ENCODE results near the gene C19orf44.
A peak's percentile ranks its signal among the peaks of the same experiment; 100 is the strongest.

The C19orf44 gene

DNA sequence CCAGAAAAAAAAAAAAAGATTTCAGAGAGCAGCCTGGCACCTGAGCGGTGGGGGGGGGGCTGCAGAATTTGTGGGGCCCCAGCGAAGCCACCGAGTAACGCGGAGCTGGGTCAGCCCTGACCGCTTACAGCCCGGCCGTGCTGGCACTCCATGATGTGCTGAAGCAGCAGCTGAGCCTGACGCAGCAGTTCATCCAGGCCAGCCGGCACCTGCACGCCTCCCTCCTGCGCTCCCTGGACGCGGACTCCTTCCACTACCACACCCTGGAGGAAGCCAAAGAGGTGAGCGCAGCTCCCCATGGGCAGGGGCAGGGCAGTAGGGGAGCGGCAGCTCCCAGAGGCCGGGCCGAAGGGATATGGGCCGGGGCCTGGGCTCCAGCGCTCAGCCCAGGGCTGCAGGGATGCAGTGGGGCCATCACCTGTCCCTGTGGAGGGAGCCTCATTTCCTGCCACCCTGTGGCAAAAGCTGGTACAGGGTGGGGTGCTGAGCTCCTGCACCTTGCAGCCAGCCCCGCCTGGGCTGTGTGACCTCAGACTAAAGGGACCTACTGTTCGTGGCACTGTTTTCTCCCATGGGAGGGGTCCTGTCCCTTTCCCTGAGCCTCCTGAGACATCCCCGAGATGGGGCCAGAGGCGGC lies 18.3 kb downstream of the C19orf44 start:
- ATAC-seq (replicated peaks), result no peak
- Mint-ChIP-seq H3K36me3 (ENCODE audit: insufficient read depth) (peaks cover 23% of the 10 kb centered on the region), H3K27ac (no peak overlapping the region), H3K27me3 (no peaks in the 10 kb centered on the region), H3K4me3 (no peak overlapping the region), H3K9me3 (no peaks in the 10 kb centered on the region), H3K4me1 (ENCODE audit: low read depth in 2 of 2) (peaks cover 10 to 12% of the 10 kb centered on the region in 2 donors)
- no peak for DNase-seq

GRCh38 chr19:16516381-16516780 lies 20.2 kb downstream of the C19orf44 start:
- no peak for DNase-seq
- H3K27me3 Mint-ChIP-seq, result no peaks in the 10 kb centered on the region
- H3K4me1 Mint-ChIP-seq (ENCODE audit: low read depth in 2 of 2), result peaks cover 10 to 12% of the 10 kb centered on the region in 2 donors
- no peak overlapping the region for H3K4me3 Mint-ChIP-seq
- peak overlapping the region in 1 of 2 donors; percentile 62 for H3K27ac Mint-ChIP-seq
- H3K9me3 Mint-ChIP-seq, result no peaks in the 10 kb centered on the region
- ATAC-seq (replicated peaks), result no peak
- H3K36me3 Mint-ChIP-seq (ENCODE audit: insufficient read depth), result peaks cover 36% of the 10 kb centered on the region

DNA sequence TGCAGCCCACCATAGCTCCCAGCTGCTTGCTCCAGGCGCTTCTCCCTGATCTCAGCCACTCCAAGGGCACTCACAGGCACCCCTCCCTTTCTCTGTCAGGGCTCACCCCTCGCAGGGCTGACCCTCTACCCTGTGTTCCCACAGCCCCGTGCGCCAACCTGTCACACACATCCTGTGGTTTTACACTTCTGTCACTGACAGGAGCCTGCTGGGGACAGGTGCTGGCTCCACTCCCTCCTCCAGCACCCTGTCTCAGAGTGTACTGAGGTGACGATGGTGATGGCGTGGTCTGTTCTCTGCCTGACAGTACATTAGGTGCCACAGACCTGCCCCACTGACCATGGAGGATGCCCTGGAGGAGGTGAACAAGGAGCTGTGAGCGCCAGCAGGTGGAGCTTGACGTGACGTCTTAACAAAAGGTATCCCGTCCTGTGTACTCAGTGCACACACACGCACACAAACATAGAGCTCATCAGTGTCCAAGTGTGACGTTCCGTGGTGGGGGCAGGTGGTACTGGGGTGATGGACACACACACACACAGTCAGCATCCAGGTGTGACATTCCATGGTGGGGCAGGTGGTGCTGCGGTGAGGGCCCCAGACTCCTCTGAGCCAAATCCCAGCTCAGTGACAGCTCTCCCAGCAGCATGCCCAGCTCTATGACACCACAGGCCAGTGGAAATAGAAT lies 20.9 kb downstream of the C19orf44 start:
- Mint-ChIP-seq H3K36me3 (ENCODE audit: insufficient read depth) (peaks cover 37% of the 10 kb centered on the region), H3K9me3 (no peaks in the 10 kb centered on the region), H3K4me3 (peak overlapping the region in 1 of 2 donors; percentile 25), H3K4me1 (ENCODE audit: low read depth in 2 of 2) (peaks cover 10 to 12% of the 10 kb centered on the region in 2 donors), H3K27me3 (no peaks in the 10 kb centered on the region), H3K27ac (peak overlapping the region; percentile 20 to 62)
- ATAC-seq (replicated peaks) (peak; percentile 91), DNase-seq (no peak)

DNA sequence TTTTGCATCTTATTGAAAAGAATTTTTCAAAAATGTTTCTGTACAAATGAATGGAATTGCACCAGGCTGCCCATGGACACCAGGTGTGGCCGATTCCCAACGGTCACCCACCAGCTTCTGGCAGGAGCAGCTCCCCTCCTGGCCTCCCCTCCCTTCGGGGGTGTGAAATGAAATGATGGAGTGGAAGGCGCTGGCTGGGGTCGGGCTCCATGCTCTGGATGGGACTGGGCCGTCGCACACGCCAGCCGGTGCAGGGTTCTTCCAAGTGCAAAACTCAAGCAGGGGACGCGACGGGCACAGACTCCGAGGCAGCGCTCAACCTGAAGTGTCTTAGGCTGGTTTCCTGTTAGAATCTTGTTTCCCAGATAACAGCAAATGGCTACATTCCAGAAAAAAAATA lies 21.9 kb downstream of the C19orf44 start:
- DNase-seq (no peak), ATAC-seq (replicated peaks) (no peak)
- Mint-ChIP-seq H3K27ac (peak overlapping the region in 1 of 2 donors; percentile 62), H3K27me3 (no peaks in the 10 kb centered on the region), H3K9me3 (no peaks in the 10 kb centered on the region), H3K4me1 (ENCODE audit: low read depth in 2 of 2) (peaks cover 10 to 12% of the 10 kb centered on the region in 2 donors), H3K36me3 (ENCODE audit: insufficient read depth) (peaks cover 41% of the 10 kb centered on the region), H3K4me3 (no peak overlapping the region)

DNA sequence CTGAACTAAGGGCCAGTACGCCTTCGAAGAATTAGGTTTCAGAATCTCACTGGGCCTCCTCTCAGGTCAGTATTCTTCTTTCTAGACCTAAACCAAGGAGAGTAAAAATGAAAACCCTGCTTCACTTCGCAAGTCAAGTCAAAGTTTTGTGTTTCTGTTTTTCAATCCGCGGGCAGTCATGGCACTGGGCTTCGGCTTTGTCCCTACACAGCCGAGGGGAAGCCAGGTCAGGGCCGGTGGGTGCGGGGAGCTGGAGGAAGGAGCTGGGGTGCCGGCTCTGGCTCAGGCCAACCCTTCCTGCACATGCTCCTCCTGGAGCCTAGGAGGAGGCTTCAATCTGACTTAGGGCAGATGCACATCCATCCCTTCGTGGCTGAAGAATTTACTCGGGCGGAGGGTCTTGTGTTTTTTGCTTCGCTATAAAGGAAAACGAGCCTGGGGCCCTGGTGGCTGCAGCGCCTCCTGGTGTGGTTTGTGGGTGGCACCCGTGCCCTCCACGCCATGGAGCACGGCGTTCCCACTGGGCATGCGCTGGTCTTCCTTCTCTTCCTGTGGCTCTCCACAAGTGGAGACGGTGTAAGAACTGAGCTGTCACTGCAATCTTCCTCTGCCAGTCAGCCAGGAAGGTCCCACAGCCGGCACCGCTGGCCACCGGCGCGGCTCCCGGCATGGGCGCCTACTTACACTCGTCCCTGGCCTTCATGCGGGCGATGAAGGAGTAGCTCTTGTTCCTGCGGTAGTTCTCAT lies 22.5 kb downstream of the C19orf44 start:
- Mint-ChIP-seq H3K27me3 (no peaks in the 10 kb centered on the region), H3K4me1 (ENCODE audit: low read depth in 2 of 2) (peaks cover 10 to 12% of the 10 kb centered on the region in 2 donors), H3K9me3 (no peaks in the 10 kb centered on the region), H3K36me3 (ENCODE audit: insufficient read depth) (peaks cover 47% of the 10 kb centered on the region), H3K4me3 (no peak overlapping the region), H3K27ac (peak overlapping the region in 1 of 2 donors; percentile 62)
- DNase-seq, result no peak
- ATAC-seq (replicated peaks), result no peak

DNA sequence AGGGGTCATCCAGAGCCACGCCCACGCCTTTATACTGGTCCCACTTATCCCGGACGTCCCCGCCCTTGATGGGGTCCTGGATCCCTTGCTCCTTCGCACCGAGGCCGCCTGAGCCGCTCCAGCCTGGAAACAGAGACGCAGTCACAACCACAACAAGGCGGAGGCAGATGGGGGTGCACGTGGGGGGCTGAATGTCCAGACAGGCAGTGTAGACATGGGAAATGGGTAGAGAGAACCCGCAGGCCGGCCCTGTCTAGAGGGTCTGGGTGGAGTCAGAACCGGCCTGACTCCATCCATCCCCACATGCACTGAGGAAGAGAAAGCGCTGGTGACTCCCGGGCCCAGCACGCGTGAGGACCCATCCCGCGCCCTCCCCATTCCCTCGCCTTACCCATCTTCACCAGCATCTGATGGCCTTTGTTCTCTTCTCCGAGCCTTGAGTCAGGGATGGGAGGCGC lies 23.1 kb downstream of the C19orf44 start:
- Mint-ChIP-seq H3K4me3 (no peak overlapping the region), H3K27me3 (no peaks in the 10 kb centered on the region), H3K9me3 (no peaks in the 10 kb centered on the region), H3K27ac (no peak overlapping the region), H3K4me1 (ENCODE audit: low read depth in 2 of 2) (peaks cover 10 to 12% of the 10 kb centered on the region in 2 donors), H3K36me3 (ENCODE audit: insufficient read depth) (peaks cover 53% of the 10 kb centered on the region)
- ATAC-seq (replicated peaks) (no peak), DNase-seq (no peak)

- no peak overlapping the region for H3K4me3 Mint-ChIP-seq
- ATAC-seq (replicated peaks) (no peak), DNase-seq (no peak)
- no peaks in the 10 kb centered on the region for H3K27me3 Mint-ChIP-seq
- H3K36me3 Mint-ChIP-seq (ENCODE audit: insufficient read depth), result peaks cover 58% of the 10 kb centered on the region
- H3K27ac Mint-ChIP-seq, result no peak overlapping the region
- no peaks in the 10 kb centered on the region for H3K9me3 Mint-ChIP-seq
- peaks cover 10 to 12% of the 10 kb centered on the region in 2 donors for H3K4me1 Mint-ChIP-seq (ENCODE audit: low read depth in 2 of 2)
These were observed 24.1 kb downstream of the C19orf44 start for GRCh38 chr19:16520074-16520973.

DNA sequence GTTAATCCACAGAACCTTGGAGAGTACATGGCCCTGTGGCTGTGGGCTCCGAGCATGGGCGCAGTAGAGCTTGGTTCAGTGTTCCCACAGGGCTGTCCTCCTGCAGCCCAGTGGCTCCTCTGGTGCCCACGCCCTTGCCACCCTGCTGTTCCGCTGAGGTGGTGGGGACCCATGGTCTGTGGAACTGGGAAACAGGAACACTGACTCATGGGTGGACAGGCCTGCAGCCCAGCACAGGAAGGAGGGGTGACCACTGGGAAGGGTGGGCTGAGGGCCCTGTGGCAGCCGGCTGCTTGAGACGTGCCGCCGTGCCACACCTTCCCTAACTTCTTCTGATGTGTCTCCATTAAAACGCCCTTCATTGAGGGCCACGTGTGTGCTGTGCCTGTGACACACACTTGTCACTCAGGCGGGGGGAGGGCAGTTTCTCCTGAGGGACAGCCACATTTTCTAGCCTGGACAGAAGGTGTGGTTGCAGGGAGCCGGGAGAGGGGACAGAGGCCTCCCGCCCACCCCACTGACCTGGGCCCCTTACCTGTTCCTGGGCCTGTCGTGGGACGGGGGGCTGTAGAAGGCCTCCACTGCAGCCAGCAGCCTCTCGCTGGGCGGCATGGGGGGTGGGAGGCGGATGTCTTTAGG lies 24.9 kb downstream of the C19orf44 start:
- H3K4me1 Mint-ChIP-seq (ENCODE audit: low read depth in 2 of 2), result peaks cover 10 to 12% of the 10 kb centered on the region in 2 donors
- ATAC-seq (replicated peaks) (no peak), DNase-seq (no peak)
- no peaks in the 10 kb centered on the region for H3K9me3 Mint-ChIP-seq
- peak overlapping the region in 1 of 2 donors; percentile 46 for H3K27ac Mint-ChIP-seq
- H3K4me3 Mint-ChIP-seq, result no peak overlapping the region
- H3K36me3 Mint-ChIP-seq (ENCODE audit: insufficient read depth), result peaks cover 64% of the 10 kb centered on the region
- no peaks in the 10 kb centered on the region for H3K27me3 Mint-ChIP-seq

DNA sequence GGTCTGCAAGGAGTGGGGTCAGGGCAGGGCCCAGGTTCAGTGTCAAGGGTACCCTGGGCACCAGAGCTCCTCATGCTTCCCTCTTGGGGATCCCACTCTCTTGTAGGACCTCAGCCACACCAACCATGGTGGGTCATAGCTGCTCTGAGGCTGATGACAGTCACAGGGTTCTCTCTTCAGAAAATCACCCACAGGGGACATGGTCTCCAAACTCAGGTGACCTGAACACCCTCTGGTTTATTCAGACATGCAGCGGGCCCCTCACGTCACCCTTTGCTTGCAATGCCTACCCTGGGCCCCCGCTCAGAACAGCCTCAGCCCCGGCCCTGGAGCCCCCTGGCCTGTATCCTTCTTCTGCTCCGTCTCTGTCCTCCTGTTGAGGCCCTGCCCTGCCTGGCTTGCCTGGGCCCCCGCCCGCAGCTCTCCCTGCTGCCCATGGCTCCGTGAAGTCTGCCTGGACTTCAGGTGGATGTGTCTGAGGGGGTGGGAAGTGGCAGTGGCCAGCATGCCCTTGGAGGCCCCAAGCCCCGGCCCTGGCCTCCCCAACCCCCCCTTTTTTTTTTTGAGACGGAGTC lies 25.6 kb downstream of the C19orf44 start:
- ATAC-seq (replicated peaks), result no peak
- H3K36me3 Mint-ChIP-seq (ENCODE audit: insufficient read depth), result peaks cover 71% of the 10 kb centered on the region
- no peaks in the 10 kb centered on the region for H3K27me3 Mint-ChIP-seq
- no peaks in the 10 kb centered on the region for H3K9me3 Mint-ChIP-seq
- H3K4me3 Mint-ChIP-seq, result no peak overlapping the region
- DNase-seq, result no peak
- H3K27ac Mint-ChIP-seq, result peak overlapping the region in 1 of 2 donors; percentile 46
- H3K4me1 Mint-ChIP-seq (ENCODE audit: low read depth in 2 of 2), result peaks cover 9 to 10% of the 10 kb centered on the region in 2 donors

GRCh38 chr19:16522559-16523377 lies 26.6 kb downstream of the C19orf44 start:
- H3K4me1 Mint-ChIP-seq (ENCODE audit: low read depth in 2 of 2), result no peaks in the 10 kb centered on the region
- ATAC-seq (replicated peaks), result no peak
- no peak overlapping the region for H3K4me3 Mint-ChIP-seq
- H3K9me3 Mint-ChIP-seq, result no peaks in the 10 kb centered on the region
- no peaks in the 10 kb centered on the region for H3K27me3 Mint-ChIP-seq
- no peak for DNase-seq
- peak overlapping the region in 1 of 2 donors; percentile 38 for H3K27ac Mint-ChIP-seq
- H3K36me3 Mint-ChIP-seq (ENCODE audit: insufficient read depth), result peaks cover 78% of the 10 kb centered on the region

- DNase-seq (no peak), ATAC-seq (replicated peaks) (no peak)
- Mint-ChIP-seq H3K36me3 (ENCODE audit: insufficient read depth) (peaks cover 76% of the 10 kb centered on the region), H3K27me3 (no peaks in the 10 kb centered on the region), H3K9me3 (no peaks in the 10 kb centered on the region), H3K4me1 (ENCODE audit: low read depth in 2 of 2) (no peaks in the 10 kb centered on the region), H3K4me3 (no peak overlapping the region), H3K27ac (no peak overlapping the region)
These were observed 29.0 kb downstream of the C19orf44 start for GRCh38 chr19:16524991-16525734.
